Prostate gland (tissue), 2 donors: ENCODE measurements around the gene GNLY.

ENCODE experiments used
- POLR2A ChIP-seq: fragments of 450-650 bp; IDR thresholded peaks from one replicate; pipeline ENCODE4 v1.6.1; 2016; ENCODE audit warnings: antibody characterized with exemption, mild to moderate bottlenecking
- TF ChIP-seq, protein P1 (sequence below), 4 experiments: fragments of 200-600 bp in 2 of 4; fragments of 450-650 bp in 2 of 4; sonication (generic) in 2 of 4; IDR thresholded peaks; 1 replicate in 3 of 4; 2 replicates in 1 of 4; pipeline ENCODE4 v1.5.1; 2016 to 2019; ENCODE audit warnings: antibody characterized with exemption in 4 of 4, mild to moderate bottlenecking in 2 of 4, moderate library complexity in 2 of 4

DNA sequence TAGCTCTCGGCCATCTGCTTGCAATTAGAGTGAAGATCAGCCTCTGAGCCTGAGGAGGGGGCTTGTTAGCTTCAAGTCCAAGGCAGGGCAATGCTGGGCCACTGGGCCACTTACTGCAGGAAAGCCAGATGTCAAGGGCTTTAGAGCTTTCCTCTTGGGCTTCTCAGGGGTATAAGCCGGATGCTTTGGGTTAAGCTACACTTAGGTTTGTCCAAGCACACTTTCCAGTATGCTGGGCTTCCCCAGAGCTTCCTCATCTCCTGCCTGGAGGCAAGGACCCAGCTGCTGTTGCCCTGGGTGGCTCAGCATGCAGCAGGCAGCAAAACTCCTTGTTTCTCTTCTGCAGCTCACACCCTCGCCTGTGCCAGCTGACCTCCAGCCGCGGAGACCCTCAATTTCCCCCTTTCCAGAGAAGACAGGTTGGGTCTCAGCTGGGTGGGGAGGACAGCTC is 30.6 kb downstream of the GNLY start:
- no peak for TF ChIP-seq POLR2A
- TF ChIP-seq, protein P1, sequence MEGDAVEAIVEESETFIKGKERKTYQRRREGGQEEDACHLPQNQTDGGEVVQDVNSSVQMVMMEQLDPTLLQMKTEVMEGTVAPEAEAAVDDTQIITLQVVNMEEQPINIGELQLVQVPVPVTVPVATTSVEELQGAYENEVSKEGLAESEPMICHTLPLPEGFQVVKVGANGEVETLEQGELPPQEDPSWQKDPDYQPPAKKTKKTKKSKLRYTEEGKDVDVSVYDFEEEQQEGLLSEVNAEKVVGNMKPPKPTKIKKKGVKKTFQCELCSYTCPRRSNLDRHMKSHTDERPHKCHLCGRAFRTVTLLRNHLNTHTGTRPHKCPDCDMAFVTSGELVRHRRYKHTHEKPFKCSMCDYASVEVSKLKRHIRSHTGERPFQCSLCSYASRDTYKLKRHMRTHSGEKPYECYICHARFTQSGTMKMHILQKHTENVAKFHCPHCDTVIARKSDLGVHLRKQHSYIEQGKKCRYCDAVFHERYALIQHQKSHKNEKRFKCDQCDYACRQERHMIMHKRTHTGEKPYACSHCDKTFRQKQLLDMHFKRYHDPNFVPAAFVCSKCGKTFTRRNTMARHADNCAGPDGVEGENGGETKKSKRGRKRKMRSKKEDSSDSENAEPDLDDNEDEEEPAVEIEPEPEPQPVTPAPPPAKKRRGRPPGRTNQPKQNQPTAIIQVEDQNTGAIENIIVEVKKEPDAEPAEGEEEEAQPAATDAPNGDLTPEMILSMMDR (IDR thresholded peaks at IDR 0.05), result no peak
